SK-N-SH (cell line): ENCODE results near the gene FAM118A. TPM values are rescaled to one million over a fixed set of nuclear protein-coding genes. Genes with fewer than 3 reads are reported as not detected.
A peak's percentile ranks its signal among the peaks of the same experiment; 100 is the strongest.

Source experiments
- CTCF ChIA-PET: fragments of 300-600, 350-600 bp; formaldehyde crosslinking; extraction: SDS; loops from one replicate; lab custom pipeline; 2021; lab: Yijun Ruan, JAX
- POLR2A ChIA-PET: fragments of 350-600 bp; sonication (Branson Sonifier 250); formaldehyde crosslinking; extraction: SDS; loops from one replicate; lab custom pipeline; 2020; ENCODE audit warnings: antibody characterized with exemption, inconsistent platforms; lab: Yijun Ruan, JAX
- DNase-seq: peaks from one replicate; pipeline ENCODE4 v3.0.0; 2012
- H2AFZ ChIP-seq: fragments of 200-600 bp; sonication (generic); 2 replicates; pipeline ENCODE4 v1.8.1; 2016; ENCODE audit warnings: antibody characterized with exemption, mild to moderate bottlenecking, low read depth
- H3F3A ChIP-seq: fragments of 200-600 bp; sonication (generic); replicated peaks from 2 replicates; pipeline ENCODE3; 2016; ENCODE audit warnings: antibody characterized with exemption, mild to moderate bottlenecking; ENCODE audit not compliant: insufficient read depth
- H3K27ac ChIP-seq, 2 experiments: fragments of 200-500 bp in 1 of 2; fragments of 200-600 bp in 1 of 2; sonication (Bioruptor generic) in 1 of 2; sonication (generic), shearing (Covaris generic) in 1 of 2; 2 replicates each; pipeline versions ENCODE4 v1.5.1 to v1.6.1; 2014 to 2016; ENCODE audit warnings: low read depth in 2 of 2, inconsistent platforms in 1 of 2, low read length in 1 of 2, mild to moderate bottlenecking in 1 of 2, mixed read lengths in 1 of 2
- H3K27me3 ChIP-seq: fragments of 200-600 bp; sonication (generic), shearing (Covaris generic); 2 replicates; pipeline ENCODE4 v1.6.1; 2016; ENCODE audit warnings: mixed run types; ENCODE audit not compliant: insufficient read depth
- H3K36me3 ChIP-seq, 2 experiments: fragments of 200-500 bp in 1 of 2; fragments of 200-600 bp in 1 of 2; sonication (Bioruptor generic) in 1 of 2; sonication (generic) in 1 of 2; replicated peaks in 1 of 2; 2 replicates each; pipeline versions ENCODE3 to v1.5.1; 2014 to 2016; ENCODE audit warnings: low read length in 1 of 2, mild to moderate bottlenecking in 1 of 2; ENCODE audit not compliant: insufficient read depth in 2 of 2, control insufficient read depth in 1 of 2
- H3K4me1 ChIP-seq, 2 experiments: fragments of 200-500 bp in 1 of 2; fragments of 200-600 bp in 1 of 2; sonication (Bioruptor generic) in 1 of 2; sonication (generic), shearing (Covaris generic) in 1 of 2; 2 replicates each; pipeline versions ENCODE4 v1.5.1 to v1.6.1; 2014 to 2016; ENCODE audit warnings: low read depth in 1 of 2, low read length in 1 of 2, mixed run types in 1 of 2; ENCODE audit not compliant: insufficient read depth in 2 of 2, control insufficient read depth in 1 of 2
- H3K4me2 ChIP-seq: fragments of 200-600 bp; sonication (generic), shearing (Covaris generic); 2 replicates; pipeline ENCODE4 v1.6.1; 2017; ENCODE audit warnings: mixed run types
- H3K4me3 ChIP-seq, 2 experiments: fragments of 200-500 bp in 1 of 2; fragments of 200-600 bp in 1 of 2; sonication (Bioruptor generic) in 1 of 2; sonication (generic), shearing (Covaris generic) in 1 of 2; 2 replicates each; pipeline versions ENCODE4 v1.5.1 to v1.8.1; 2014 to 2016; ENCODE audit warnings: low read depth in 2 of 2, inconsistent platforms in 1 of 2, low read length in 1 of 2, mild to moderate bottlenecking in 1 of 2, mixed read lengths in 1 of 2, moderate library complexity in 1 of 2
- H3K79me2 ChIP-seq: fragments of 200-600 bp; sonication (generic); 2 replicates; pipeline ENCODE4 v1.8.1; 2017; ENCODE audit warnings: mild to moderate bottlenecking; ENCODE audit not compliant: insufficient read depth
- H3K9ac ChIP-seq: fragments of 200-600 bp; sonication (generic); 2 replicates; pipeline ENCODE4 v1.6.1; 2017; ENCODE audit warnings: mixed run types
- H3K9me2 ChIP-seq: fragments of 200-600 bp; sonication (generic); 2 replicates; pipeline ENCODE4 v1.6.1; 2017; ENCODE audit warnings: mixed run types
- H3K9me3 ChIP-seq: fragments of 200-600 bp; sonication (generic); 2 replicates; pipeline ENCODE4 v1.6.1; 2017; ENCODE audit warnings: mixed run types, mild to moderate bottlenecking, moderate library complexity
- H4K20me1 ChIP-seq: fragments of 200-600 bp; sonication (generic); 2 replicates; pipeline ENCODE4 v1.6.1; 2017; ENCODE audit warnings: mild to moderate bottlenecking, mixed run types; ENCODE audit not compliant: insufficient read depth
- CTCF ChIP-seq: fragments of 200-600 bp; sonication (generic); IDR thresholded peaks from 2 replicates; pipeline ENCODE4 v1.6.1; 2017; ENCODE audit warnings: antibody characterized with exemption, mild to moderate bottlenecking, moderate library complexity
- ELF1 ChIP-seq: IDR thresholded peaks from 2 replicates; pipeline ENCODE4 v1.4.0; 2012
- EP300 ChIP-seq, 2 experiments: IDR thresholded peaks; 2 replicates each; pipeline versions ENCODE4 v1.4.0 to v1.6.1; 2012; ENCODE audit warnings: borderline replicate concordance in 1 of 2, low read depth in 1 of 2, low read length in 1 of 2
- FOXM1 ChIP-seq: IDR thresholded peaks from 2 replicates; pipeline ENCODE4 v1.4.0; 2012; ENCODE audit warnings: low read depth, mild to moderate bottlenecking
- JUND ChIP-seq: IDR thresholded peaks from 2 replicates; pipeline ENCODE4 v1.4.0; 2012
- MEF2A ChIP-seq: IDR thresholded peaks from 2 replicates; pipeline ENCODE4 v1.4.0; 2012; ENCODE audit warnings: low read depth, borderline replicate concordance
- MXI1 ChIP-seq: IDR thresholded peaks from 2 replicates; pipeline ENCODE4 v1.6.1; 2012; ENCODE audit warnings: mild to moderate bottlenecking, low read depth, low read length, improper control_type of control experiment
- NFIC ChIP-seq: IDR thresholded peaks from 2 replicates; pipeline ENCODE4 v1.4.0; 2012; ENCODE audit warnings: borderline replicate concordance
- NRF1 ChIP-seq: IDR thresholded peaks from 2 replicates; pipeline ENCODE4 v1.6.1; 2012; ENCODE audit warnings: low read depth, mild to moderate bottlenecking, low read length
- POLR2AphosphoS5 ChIP-seq: IDR thresholded peaks from 2 replicates; pipeline ENCODE4 v1.6.1; 2012; ENCODE audit warnings: low read depth, low read length
- RCOR1 ChIP-seq: fragments of 150-350 bp; IDR thresholded peaks from 2 replicates; pipeline ENCODE4 v1.6.1; 2017; ENCODE audit warnings: antibody characterized with exemption, low read length
- REST ChIP-seq: IDR thresholded peaks from 2 replicates; pipeline ENCODE4 v1.6.1; 2012; ENCODE audit warnings: mild to moderate bottlenecking, low read depth, low read length, moderate library complexity
- RFX5 ChIP-seq: IDR thresholded peaks from 2 replicates; pipeline ENCODE4 v1.6.1; 2012; ENCODE audit warnings: mild to moderate bottlenecking, improper control_type of control experiment, low read length
- SMC3 ChIP-seq: IDR thresholded peaks from 2 replicates; pipeline ENCODE4 v1.6.1; 2012; ENCODE audit warnings: low read depth, low read length, improper control_type of control experiment
- USF1 ChIP-seq: IDR thresholded peaks from 2 replicates; pipeline ENCODE4 v1.4.0; 2012; ENCODE audit warnings: low read depth, borderline replicate concordance
- YY1 ChIP-seq: IDR thresholded peaks from 2 replicates; pipeline ENCODE4 v1.4.0; 2012; ENCODE audit warnings: low read depth, mild to moderate bottlenecking
- WGBS: methylation state at CpG from one replicate; pipeline ENCODE4 v1.1.6; 2017; ENCODE audit warnings: low lambda C conversion rate; 5-methylcytosine and 5-hydroxymethylcytosine counted together
- polyA plus RNA-seq, 3 experiments: library from polyadenylated mRNA; depleted of rRNA; stranded (reverse); fragments of >200 nt; gene quantifications; 2 replicates each; pipeline ENCODE4 v1.2.3, GENCODE V29; 2012

The FAM118A gene
- polyA plus RNA-seq, 1 of the 3 experiments (the other 2 are of a cell fraction), result 11.3 TPM

GRCh38 chr22:45265535-45265934 lies 44.2 kb upstream of the FAM118A start:
- WGBS, result 91% methylated on average over 7 of the region's 7 CpGs

GRCh38 chr22:45268167-45268957 lies 41.4 kb upstream of the FAM118A start:
- Histone ChIP-seq H3K9ac (peak overlapping the region; percentile 51; the same call in 1 of the 2 replicates), H3K27me3 (no peaks in the 10 kb centered on the region), H3K36me3 (no peaks in the 10 kb centered on the region), H3K4me3 (peak overlapping the region; percentile 62 to 79), H2AFZ (peak overlapping the region; percentile 97), H3K79me2 (no peaks in the 10 kb centered on the region), H3F3A (no peaks in the 10 kb centered on the region), H3K27ac (peak overlapping the region; percentile 42 to 90; a peak in 3 of 4 replicates), H3K4me2 (peak overlapping the region; percentile 92), H4K20me1 (no peaks in the 10 kb centered on the region), H3K9me2 (no peaks in the 10 kb centered on the region)
- POLR2A ChIA-PET, result interaction anchor here (1.2 kb wide), 1 partner anchor 286 kb away, joined by 3 read pairs; no protein-coding TSS in a partner anchor
- peak; percentile 94 for DNase-seq
- 5% methylated on average over 42 of the region's 47 CpGs for WGBS
- TF ChIP-seq EP300 (IDR thresholded peaks at IDR 0.05; ENCODE audit: borderline replicate concordance in 1 of 2, low read depth in 1 of 2, low read length in 1 of 2), result no peak
- no peak for TF ChIP-seq ELF1
- no peak for TF ChIP-seq FOXM1
- no peak for TF ChIP-seq JUND
- no peak for TF ChIP-seq MEF2A
- TF ChIP-seq NRF1, result no peak
- no peak for TF ChIP-seq RCOR1
- no peak for TF ChIP-seq RFX5
- TF ChIP-seq REST, result no peak
- TF ChIP-seq CTCF, result no peak
- no peak for TF ChIP-seq MXI1
- TF ChIP-seq, all 33 proteins: peak for 0
- no peaks in the 10 kb centered on the region for H3K9me3 ChIP-seq
- H3K4me1 ChIP-seq, result peaks cover 0 to 12% of the 10 kb centered on the region in 2 experiments; a peak in 1 of 4 replicates
- CTCF ChIA-PET, result interaction anchor here (0.6 to 2.0 kb wide), 16 partner anchors 16 to 285 kb away, joined by 3 to 14 read pairs (median 3); partner anchors contain the start of gene FAM118A

More at GRCh38 chr22:45265535-45265934, 44.2 kb upstream of the FAM118A start:
- no peak overlapping the region for H3K9ac ChIP-seq
- peaks cover 0 to 18% of the 10 kb centered on the region in 2 experiments; a peak in 1 of 4 replicates for H3K4me1 ChIP-seq
- no peak overlapping the region for H3K4me2 ChIP-seq
- H3K36me3 ChIP-seq, result no peaks in the 10 kb centered on the region
- H3K27me3 ChIP-seq, result no peaks in the 10 kb centered on the region
- no peak overlapping the region for H2AFZ ChIP-seq
- ChIA-PET CTCF (no interaction called here), POLR2A (no interaction called here)
- no peaks in the 10 kb centered on the region for H3K9me2 ChIP-seq
- TF ChIP-seq FOXM1 (no peak), USF1 (no peak), MXI1 (no peak), POLR2AphosphoS5 (no peak), SMC3 (no peak), YY1 (no peak), EP300 (IDR thresholded peaks at IDR 0.05; ENCODE audit: borderline replicate concordance in 1 of 2, low read depth in 1 of 2, low read length in 1 of 2) (no peak), NFIC (no peak)
- H3F3A ChIP-seq, result no peaks in the 10 kb centered on the region
- no peaks in the 10 kb centered on the region for H4K20me1 ChIP-seq
- no peak overlapping the region for H3K4me3 ChIP-seq
- no peaks in the 10 kb centered on the region for H3K9me3 ChIP-seq
- H3K27ac ChIP-seq, result no peak overlapping the region
- H3K79me2 ChIP-seq, result no peaks in the 10 kb centered on the region
- DNase-seq, result no peak
